MM.1S (cell line): ENCODE results near the gene GLIPR2.

Experiments
- EZH2 ChIP-seq: fragments of 300-600 bp; sonication (generic); optimal IDR thresholded peaks from 2 replicates; pipeline ENCODE3; 2017; ENCODE audit warnings: low read depth, mild to moderate bottlenecking, antibody characterized with exemption, low read length, mixed read lengths
- TF ChIP-seq, protein P1 (sequence below): fragments of 300-600 bp; sonication (generic); IDR thresholded peaks from 2 replicates; pipeline ENCODE4 v1.5.1; 2016; ENCODE audit warnings: antibody characterized with exemption, low read length, mixed read lengths

DNA sequence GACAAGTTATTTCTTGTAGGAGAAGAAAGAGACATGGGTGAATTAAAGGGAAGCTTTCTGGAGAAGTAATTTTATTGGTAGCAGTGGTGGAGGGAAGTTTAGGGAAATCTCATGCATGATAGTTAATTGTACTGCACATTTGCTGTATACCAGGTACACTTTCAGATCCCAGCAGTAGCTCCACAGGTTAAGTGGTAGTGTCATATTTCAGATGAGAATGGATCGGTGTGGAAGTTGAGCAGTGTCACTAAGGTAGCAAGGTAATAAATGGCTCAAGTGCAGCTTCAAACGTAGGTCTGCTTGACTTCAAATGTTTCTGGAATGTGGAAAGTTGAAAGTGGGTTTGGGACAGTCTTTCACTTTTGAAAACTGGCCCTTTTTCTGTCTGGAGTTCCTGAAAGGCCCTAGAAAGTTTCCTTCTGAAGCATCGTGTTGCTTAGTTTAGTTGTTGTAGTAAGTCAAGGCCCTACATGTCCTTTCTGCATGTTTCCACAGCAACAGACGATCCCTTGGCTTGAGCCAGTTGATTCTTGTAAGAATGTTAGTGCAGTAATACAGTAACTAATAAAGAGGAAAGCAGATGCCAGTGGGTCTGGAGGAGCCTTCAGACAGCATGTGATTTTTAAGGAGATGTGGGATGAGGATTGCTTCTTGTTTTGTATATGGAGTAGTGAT, 57.9 kb downstream of the GLIPR2 start:
- TF ChIP-seq, protein P1, sequence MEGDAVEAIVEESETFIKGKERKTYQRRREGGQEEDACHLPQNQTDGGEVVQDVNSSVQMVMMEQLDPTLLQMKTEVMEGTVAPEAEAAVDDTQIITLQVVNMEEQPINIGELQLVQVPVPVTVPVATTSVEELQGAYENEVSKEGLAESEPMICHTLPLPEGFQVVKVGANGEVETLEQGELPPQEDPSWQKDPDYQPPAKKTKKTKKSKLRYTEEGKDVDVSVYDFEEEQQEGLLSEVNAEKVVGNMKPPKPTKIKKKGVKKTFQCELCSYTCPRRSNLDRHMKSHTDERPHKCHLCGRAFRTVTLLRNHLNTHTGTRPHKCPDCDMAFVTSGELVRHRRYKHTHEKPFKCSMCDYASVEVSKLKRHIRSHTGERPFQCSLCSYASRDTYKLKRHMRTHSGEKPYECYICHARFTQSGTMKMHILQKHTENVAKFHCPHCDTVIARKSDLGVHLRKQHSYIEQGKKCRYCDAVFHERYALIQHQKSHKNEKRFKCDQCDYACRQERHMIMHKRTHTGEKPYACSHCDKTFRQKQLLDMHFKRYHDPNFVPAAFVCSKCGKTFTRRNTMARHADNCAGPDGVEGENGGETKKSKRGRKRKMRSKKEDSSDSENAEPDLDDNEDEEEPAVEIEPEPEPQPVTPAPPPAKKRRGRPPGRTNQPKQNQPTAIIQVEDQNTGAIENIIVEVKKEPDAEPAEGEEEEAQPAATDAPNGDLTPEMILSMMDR, result no peak
- TF ChIP-seq EZH2, result no peak
